HG03469 (cell line): Measurements from ENCODE around the gene ANKFN1.

Experiments used
- ATAC-seq: cut with Tn5 transposase; IDR thresholded peaks from one replicate; pipeline ENCODE4 v1.9.1; 2021; ENCODE audit warnings: mild to moderate bottlenecking, moderate library complexity, moderate number of reproducible peaks; ENCODE audit not compliant: unreplicated experiment

ANKFN1 gene

GRCh38 chr17:56424543-56425044 is 271.3 kb downstream of the ANKFN1 start:
- no peak for ATAC-seq

GRCh38 chr17:56425483-56425882 is 272.2 kb downstream of the ANKFN1 start:
- no peak for ATAC-seq

- no peak for ATAC-seq
Observed at GRCh38 chr17:56426901-56427300, 273.6 kb downstream of the ANKFN1 start.

- ATAC-seq = no peak
Observed at GRCh38 chr17:56431736-56432135, 278.5 kb downstream of the ANKFN1 start.

GRCh38 chr17:56432443-56432842 is 279.2 kb downstream of the ANKFN1 start:
- no peak for ATAC-seq

GRCh38 chr17:56434610-56435009 is 281.3 kb downstream of the ANKFN1 start:
- no peak for ATAC-seq

GRCh38 chr17:56436142-56436541 is 282.9 kb downstream of the ANKFN1 start:
- ATAC-seq = no peak

GRCh38 chr17:56440419-56440818 is 287.1 kb downstream of the ANKFN1 start:
- ATAC-seq = no peak

- ATAC-seq = no peak
Observed at GRCh38 chr17:56441308-56441707, 288.0 kb downstream of the ANKFN1 start.

GRCh38 chr17:56445692-56446411 is 292.6 kb downstream of the ANKFN1 start:
- no peak for ATAC-seq

- no peak for ATAC-seq
Observed at GRCh38 chr17:56447171-56447570, 293.9 kb downstream of the ANKFN1 start.

- ATAC-seq = no peak
Observed at GRCh38 chr17:56448371-56448770, 295.1 kb downstream of the ANKFN1 start.

GRCh38 chr17:56449176-56449575 is 295.9 kb downstream of the ANKFN1 start:
- ATAC-seq = no peak

GRCh38 chr17:56451629-56452028 is 298.4 kb downstream of the ANKFN1 start:
- no peak for ATAC-seq

- ATAC-seq = no peak
Observed at GRCh38 chr17:56452461-56452860, 299.2 kb downstream of the ANKFN1 start.

GRCh38 chr17:56457501-56457900 is 304.2 kb downstream of the ANKFN1 start:
- ATAC-seq = no peak

GRCh38 chr17:56465886-56466285 is 312.6 kb downstream of the ANKFN1 start:
- no peak for ATAC-seq

GRCh38 chr17:56468840-56469239 is 315.6 kb downstream of the ANKFN1 start:
- no peak for ATAC-seq

- ATAC-seq = no peak
Observed at GRCh38 chr17:56471696-56472095, 318.4 kb downstream of the ANKFN1 start.

GRCh38 chr17:56475116-56475515 is 321.8 kb downstream of the ANKFN1 start:
- no peak for ATAC-seq

- no peak for ATAC-seq
Observed at GRCh38 chr17:56478836-56479447, 325.7 kb downstream of the ANKFN1 start.

GRCh38 chr17:56480501-56480900 is 327.2 kb downstream of the ANKFN1 start:
- ATAC-seq = no peak
